NB4 (cell line): ENCODE data around the gene REG3G.

ENCODE experiments used
- POLR2A ChIP-seq: IDR thresholded peaks from 2 replicates; pipeline ENCODE4 v1.6.1; 2011; ENCODE audit warnings: mild to moderate bottlenecking; ENCODE audit not compliant: insufficient read length; ENCODE audit errors: extremely low read depth
- TF ChIP-seq, protein P1 (sequence below): IDR thresholded peaks from one replicate; pipeline ENCODE4 v1.5.1; 2012; ENCODE audit warnings: low read depth, low read length

DNA sequence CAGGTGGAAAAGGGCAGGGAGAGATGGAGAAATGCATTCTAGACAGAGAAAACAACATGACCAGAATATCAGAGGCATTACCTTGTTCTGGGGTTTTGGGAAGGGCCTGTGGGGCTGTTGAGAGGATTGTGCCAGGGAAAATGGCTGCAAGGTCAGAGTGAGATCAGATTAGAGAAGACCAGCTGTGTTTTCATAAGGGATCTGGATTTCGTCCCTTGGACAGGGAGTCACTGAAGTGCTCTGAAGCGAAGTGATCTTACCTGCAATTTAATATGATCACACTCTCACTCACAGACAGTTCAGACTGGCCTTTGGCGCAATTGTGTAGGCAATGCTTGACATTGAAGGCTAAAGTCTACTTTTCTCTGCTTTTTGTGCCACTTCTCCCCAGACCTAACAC is 20.3 kb upstream of the REG3G start:
- TF ChIP-seq, protein P1, sequence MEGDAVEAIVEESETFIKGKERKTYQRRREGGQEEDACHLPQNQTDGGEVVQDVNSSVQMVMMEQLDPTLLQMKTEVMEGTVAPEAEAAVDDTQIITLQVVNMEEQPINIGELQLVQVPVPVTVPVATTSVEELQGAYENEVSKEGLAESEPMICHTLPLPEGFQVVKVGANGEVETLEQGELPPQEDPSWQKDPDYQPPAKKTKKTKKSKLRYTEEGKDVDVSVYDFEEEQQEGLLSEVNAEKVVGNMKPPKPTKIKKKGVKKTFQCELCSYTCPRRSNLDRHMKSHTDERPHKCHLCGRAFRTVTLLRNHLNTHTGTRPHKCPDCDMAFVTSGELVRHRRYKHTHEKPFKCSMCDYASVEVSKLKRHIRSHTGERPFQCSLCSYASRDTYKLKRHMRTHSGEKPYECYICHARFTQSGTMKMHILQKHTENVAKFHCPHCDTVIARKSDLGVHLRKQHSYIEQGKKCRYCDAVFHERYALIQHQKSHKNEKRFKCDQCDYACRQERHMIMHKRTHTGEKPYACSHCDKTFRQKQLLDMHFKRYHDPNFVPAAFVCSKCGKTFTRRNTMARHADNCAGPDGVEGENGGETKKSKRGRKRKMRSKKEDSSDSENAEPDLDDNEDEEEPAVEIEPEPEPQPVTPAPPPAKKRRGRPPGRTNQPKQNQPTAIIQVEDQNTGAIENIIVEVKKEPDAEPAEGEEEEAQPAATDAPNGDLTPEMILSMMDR = no peak
- TF ChIP-seq POLR2A = no peak
